ENCODE measurements around the gene FAM219A. TPM values are rescaled to one million over a fixed set of nuclear protein-coding genes. Genes with fewer than 3 reads are reported as not detected.
A peak's percentile ranks its signal among the peaks of the same experiment; 100 is the strongest.

FAM219A gene
- total RNA-seq, 1 experiment from 2014 or later, result 38.6 TPM

GRCh38 chr9:34502471-34502870 lies 44.1 kb upstream of the FAM219A start:
- in situ Hi-C loops (cut with HindIII; ENCODE audit: low pct_unique_long_range_greater_than_20kb, low sequenced_read_pairs), result no loop called here
- BruUV-seq (replicated peaks), result no TSS peak
- intact Hi-C loops (cut with micrococcal nuclease; ENCODE audit: unreplicated experiment), result no loop called here
- ChIA-PET CTCF (interaction anchor here (0.5 to 3.0 kb wide), 5 partner anchors 44 to 99 kb away, joined by 3 to 14 read pairs (median 4); no protein-coding TSS in a partner anchor), POLR2A (no interaction called here)
- ATAC-seq (no peak), DNase-seq (ENCODE audit: low read depth, low spot score) (no peak)
- Histone ChIP-seq H3K4me3 (ENCODE audit: low read depth in 2 of 2, low read length in 2 of 2) (no peak overlapping the region), H3K36me3 (ENCODE audit: control insufficient read depth, insufficient read depth, low read length) (no peaks in the 10 kb centered on the region), H3K9me3 (ENCODE audit: control insufficient read depth, insufficient read depth, low read depth, low read length) (no peaks in the 10 kb centered on the region), H3K27me3 (ENCODE audit: control insufficient read depth, insufficient read depth, low read length) (no peaks in the 10 kb centered on the region), H3K27ac (ENCODE audit: low read length) (no peak overlapping the region), H3K4me1 (ENCODE audit: control insufficient read depth, insufficient read depth, low read length) (peaks cover 14% of the 10 kb centered on the region)
- TF ChIP-seq POLR2AphosphoS5 (IDR thresholded peaks at IDR 0.05; ENCODE audit: low read depth, low read length), result no peak
- TF ChIP-seq SIN3A (IDR thresholded peaks at IDR 0.05; ENCODE audit: borderline replicate concordance, insufficient read depth, low read depth, low read length), result no peak
- TF ChIP-seq, protein P1, sequence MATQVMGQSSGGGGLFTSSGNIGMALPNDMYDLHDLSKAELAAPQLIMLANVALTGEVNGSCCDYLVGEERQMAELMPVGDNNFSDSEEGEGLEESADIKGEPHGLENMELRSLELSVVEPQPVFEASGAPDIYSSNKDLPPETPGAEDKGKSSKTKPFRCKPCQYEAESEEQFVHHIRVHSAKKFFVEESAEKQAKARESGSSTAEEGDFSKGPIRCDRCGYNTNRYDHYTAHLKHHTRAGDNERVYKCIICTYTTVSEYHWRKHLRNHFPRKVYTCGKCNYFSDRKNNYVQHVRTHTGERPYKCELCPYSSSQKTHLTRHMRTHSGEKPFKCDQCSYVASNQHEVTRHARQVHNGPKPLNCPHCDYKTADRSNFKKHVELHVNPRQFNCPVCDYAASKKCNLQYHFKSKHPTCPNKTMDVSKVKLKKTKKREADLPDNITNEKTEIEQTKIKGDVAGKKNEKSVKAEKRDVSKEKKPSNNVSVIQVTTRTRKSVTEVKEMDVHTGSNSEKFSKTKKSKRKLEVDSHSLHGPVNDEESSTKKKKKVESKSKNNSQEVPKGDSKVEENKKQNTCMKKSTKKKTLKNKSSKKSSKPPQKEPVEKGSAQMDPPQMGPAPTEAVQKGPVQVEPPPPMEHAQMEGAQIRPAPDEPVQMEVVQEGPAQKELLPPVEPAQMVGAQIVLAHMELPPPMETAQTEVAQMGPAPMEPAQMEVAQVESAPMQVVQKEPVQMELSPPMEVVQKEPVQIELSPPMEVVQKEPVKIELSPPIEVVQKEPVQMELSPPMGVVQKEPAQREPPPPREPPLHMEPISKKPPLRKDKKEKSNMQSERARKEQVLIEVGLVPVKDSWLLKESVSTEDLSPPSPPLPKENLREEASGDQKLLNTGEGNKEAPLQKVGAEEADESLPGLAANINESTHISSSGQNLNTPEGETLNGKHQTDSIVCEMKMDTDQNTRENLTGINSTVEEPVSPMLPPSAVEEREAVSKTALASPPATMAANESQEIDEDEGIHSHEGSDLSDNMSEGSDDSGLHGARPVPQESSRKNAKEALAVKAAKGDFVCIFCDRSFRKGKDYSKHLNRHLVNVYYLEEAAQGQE (IDR thresholded peaks at IDR 0.05; ENCODE audit: insufficient read depth in 1 of 2, low read depth in 2 of 2, low read length in 1 of 2), result no peak
- TF ChIP-seq TCF7L2 (IDR thresholded peaks at IDR 0.05; ENCODE audit: low read depth, low read length), result no peak
- no peak for TF ChIP-seq CTCF (IDR thresholded peaks at IDR 0.05)

GRCh38 chr9:34501889-34502425 lies 43.6 kb upstream of the FAM219A start:
- no TSS peak for BruUV-seq (replicated peaks)
- Histone ChIP-seq H3K27me3 (ENCODE audit: control insufficient read depth, insufficient read depth, low read length) (no peaks in the 10 kb centered on the region), H3K27ac (ENCODE audit: low read length) (no peak overlapping the region), H3K36me3 (ENCODE audit: control insufficient read depth, insufficient read depth, low read length) (no peaks in the 10 kb centered on the region), H3K9me3 (ENCODE audit: control insufficient read depth, insufficient read depth, low read depth, low read length) (no peaks in the 10 kb centered on the region), H3K4me3 (ENCODE audit: low read depth in 2 of 2, low read length in 2 of 2) (no peak overlapping the region), H3K4me1 (ENCODE audit: control insufficient read depth, insufficient read depth, low read length) (peaks cover 14% of the 10 kb centered on the region)
- ChIA-PET POLR2A (no interaction called here), CTCF (interaction anchor here (0.5 to 3.0 kb wide), 7 partner anchors 12 to 98 kb away, joined by 3 to 14 read pairs (median 4); no protein-coding TSS in a partner anchor)
- intact Hi-C loops (cut with micrococcal nuclease; ENCODE audit: unreplicated experiment) (loop anchor here (1.0 to 2.0 kb wide), 2 partner anchors 65 to 97 kb away; no protein-coding TSS in a partner anchor), in situ Hi-C loops (cut with HindIII; ENCODE audit: low pct_unique_long_range_greater_than_20kb, low sequenced_read_pairs) (no loop called here)
- TF ChIP-seq, protein P1 (IDR thresholded peaks at IDR 0.05; ENCODE audit: insufficient read depth in 1 of 2, low read depth in 2 of 2, low read length in 1 of 2), result no peak
- TF ChIP-seq POLR2AphosphoS5 (IDR thresholded peaks at IDR 0.05; ENCODE audit: low read depth, low read length) (no peak), SIN3A (IDR thresholded peaks at IDR 0.05; ENCODE audit: borderline replicate concordance, insufficient read depth, low read depth, low read length) (no peak), TCF7L2 (IDR thresholded peaks at IDR 0.05; ENCODE audit: low read depth, low read length) (no peak), CTCF (IDR thresholded peaks at IDR 0.05) (no peak)
- DNase-seq (ENCODE audit: low read depth, low spot score), result no peak
- peak; percentile 16; the same call in 1 of the 2 replicates for ATAC-seq
